NCI-H146 (cell line): ENCODE results near the gene VHLL.

Experiments used
- DNase-seq: peaks from one replicate; lab custom pipeline; 2025; lab: John Stamatoyannopoulos, UW

VHLL gene

GRCh38 chr1:156253634-156254033 is 45.5 kb downstream of the VHLL start:
- DNase-seq: no peak

GRCh38 chr1:156251527-156251926 is 47.6 kb downstream of the VHLL start:
- DNase-seq: no peak

- no peak for DNase-seq
Observed at GRCh38 chr1:156249593-156249992, 49.5 kb downstream of the VHLL start.
